Neural cell (in vitro differentiated cells): Measurements from ENCODE around the gene SAG. TPM values are rescaled to one million over a fixed set of nuclear protein-coding genes. Genes with fewer than 3 reads are reported as not detected.

ENCODE experiments used
- H2AFZ ChIP-seq: fragments of 200-600, 300-800 bp; sonication (generic), shearing (Covaris generic); 2 replicates; pipeline ENCODE4 v1.6.0; 2014; ENCODE audit warnings: low read depth, mild to moderate bottlenecking, antibody characterized with exemption, low read length, moderate library complexity
- H3F3A ChIP-seq: fragments of 200-600 bp; shearing (Covaris generic); 2 replicates; pipeline ENCODE4 v1.6.1; 2016; ENCODE audit warnings: mild to moderate bottlenecking, moderate library complexity, mixed read lengths, antibody characterized with exemption, low read length; ENCODE audit not compliant: insufficient read depth, poor library complexity, severe bottlenecking
- H3K27ac ChIP-seq: fragments of 200-600, 300-800 bp; sonication (generic), shearing (Covaris generic); 2 replicates; pipeline ENCODE4 v1.5.1; 2014; ENCODE audit warnings: mild to moderate bottlenecking, low read length, moderate library complexity
- H3K27me3 ChIP-seq: fragments of 300-800, 200-600 bp; sonication (generic), shearing (Covaris generic); 2 replicates; pipeline ENCODE4 v1.6.0; 2014; ENCODE audit warnings: mild to moderate bottlenecking, low read depth, low read length, moderate library complexity; ENCODE audit not compliant: insufficient read depth
- H3K36me3 ChIP-seq: fragments of 300-800, 200-600 bp; sonication (generic), shearing (Covaris generic); 2 replicates; pipeline ENCODE4 v1.5.1; 2014; ENCODE audit warnings: mild to moderate bottlenecking, antibody characterized with exemption, low read length, moderate library complexity; ENCODE audit not compliant: insufficient read depth
- H3K4me2 ChIP-seq: fragments of 300-800, 200-600 bp; sonication (generic), shearing (Covaris generic); 2 replicates; pipeline ENCODE4 v1.6.0; 2014; ENCODE audit warnings: mild to moderate bottlenecking, low read length
- H3K4me3 ChIP-seq: fragments of 300-800, 200-600 bp; sonication (generic), shearing (Covaris generic); 2 replicates; pipeline ENCODE4 v1.5.1; 2014; ENCODE audit warnings: mild to moderate bottlenecking, low read length, moderate library complexity
- H3K79me2 ChIP-seq: fragments of 200-600 bp; shearing (Covaris generic); replicated peaks from 2 replicates; pipeline ENCODE4 v1.6.0; 2014; ENCODE audit warnings: mild to moderate bottlenecking, low read length, moderate library complexity; ENCODE audit not compliant: insufficient read depth
- H3K9ac ChIP-seq: fragments of 300-800, 200-600 bp; sonication (generic), shearing (Covaris generic); 2 replicates; pipeline ENCODE4 v1.6.1; 2016; ENCODE audit warnings: mild to moderate bottlenecking, low read length, mixed read lengths
- H3K9me2 ChIP-seq: fragments of 200-600 bp; shearing (Covaris generic); 2 replicates; pipeline ENCODE4 v1.6.1; 2016; ENCODE audit warnings: mild to moderate bottlenecking, low read length, mixed read lengths; ENCODE audit not compliant: insufficient read depth
- H3K9me3 ChIP-seq: fragments of 200-600, 300-800 bp; sonication (generic), shearing (Covaris generic); 2 replicates; pipeline ENCODE4 v1.6.1; 2016; ENCODE audit warnings: mild to moderate bottlenecking, mixed run types, low read length, moderate library complexity, mixed read lengths
- H4K20me1 ChIP-seq: fragments of 200-600 bp; shearing (Covaris generic); 2 replicates; pipeline ENCODE4 v1.6.1; 2016; ENCODE audit warnings: mild to moderate bottlenecking, mixed run types; ENCODE audit not compliant: insufficient read depth
- EP300 ChIP-seq: fragments of 450-650 bp; conservative IDR thresholded peaks from 2 replicates; pipeline ENCODE4 v1.6.1; 2014; ENCODE audit warnings: antibody characterized with exemption, mild to moderate bottlenecking, moderate library complexity; ENCODE audit not compliant: poor library complexity, severe bottlenecking
- EZH2 ChIP-seq: fragments of 200-600, 300-800 bp; shearing (Covaris generic), sonication (generic); IDR thresholded peaks from 2 replicates; pipeline ENCODE4 v1.6.1; 2014; ENCODE audit warnings: antibody characterized with exemption, low read length, borderline replicate concordance, mild to moderate bottlenecking; ENCODE audit not compliant: insufficient read depth, poor library complexity, severe bottlenecking
- MXI1 ChIP-seq: fragments of 450-650 bp; conservative IDR thresholded peaks from 2 replicates; pipeline ENCODE4 v1.6.1; 2014; ENCODE audit warnings: antibody characterized with exemption, mild to moderate bottlenecking; ENCODE audit not compliant: poor library complexity, severe bottlenecking
- POLR2AphosphoS5 ChIP-seq: IDR thresholded peaks from 2 replicates; pipeline ENCODE4 v1.6.1; 2012
- RAD21 ChIP-seq: fragments of 450-650 bp; conservative IDR thresholded peaks from 2 replicates; pipeline ENCODE4 v1.6.1; 2014; ENCODE audit warnings: antibody characterized with exemption, mild to moderate bottlenecking, moderate library complexity
- SMC3 ChIP-seq: fragments of 450-650 bp; conservative IDR thresholded peaks from 2 replicates; pipeline ENCODE4 v1.6.1; 2014; ENCODE audit warnings: antibody characterized with exemption, mild to moderate bottlenecking, moderate library complexity; ENCODE audit not compliant: poor library complexity
- TAF1 ChIP-seq: IDR thresholded peaks from 2 replicates; pipeline ENCODE4 v1.6.1; 2012; ENCODE audit warnings: low read depth
- polyA plus RNA-seq: library from polyadenylated mRNA; depleted of rRNA; stranded (reverse); fragments of >200 nt; gene quantifications from 2 replicates; pipeline ENCODE4 v1.2.3, GENCODE V29; 2014
- TF ChIP-seq, protein P1 (sequence below): IDR thresholded peaks from 2 replicates; pipeline ENCODE4 v1.6.1; 2012; ENCODE audit warnings: borderline replicate concordance
- TF ChIP-seq, protein P2 (sequence below): fragments of 450-650 bp; IDR thresholded peaks from 2 replicates; pipeline ENCODE4 v1.5.1; 2014; ENCODE audit warnings: antibody characterized with exemption, mild to moderate bottlenecking, moderate library complexity; ENCODE audit not compliant: poor library complexity, severe bottlenecking

Gene SAG
- polyA plus RNA-seq, 1 donor from 2014 or later: not detected

DNA sequence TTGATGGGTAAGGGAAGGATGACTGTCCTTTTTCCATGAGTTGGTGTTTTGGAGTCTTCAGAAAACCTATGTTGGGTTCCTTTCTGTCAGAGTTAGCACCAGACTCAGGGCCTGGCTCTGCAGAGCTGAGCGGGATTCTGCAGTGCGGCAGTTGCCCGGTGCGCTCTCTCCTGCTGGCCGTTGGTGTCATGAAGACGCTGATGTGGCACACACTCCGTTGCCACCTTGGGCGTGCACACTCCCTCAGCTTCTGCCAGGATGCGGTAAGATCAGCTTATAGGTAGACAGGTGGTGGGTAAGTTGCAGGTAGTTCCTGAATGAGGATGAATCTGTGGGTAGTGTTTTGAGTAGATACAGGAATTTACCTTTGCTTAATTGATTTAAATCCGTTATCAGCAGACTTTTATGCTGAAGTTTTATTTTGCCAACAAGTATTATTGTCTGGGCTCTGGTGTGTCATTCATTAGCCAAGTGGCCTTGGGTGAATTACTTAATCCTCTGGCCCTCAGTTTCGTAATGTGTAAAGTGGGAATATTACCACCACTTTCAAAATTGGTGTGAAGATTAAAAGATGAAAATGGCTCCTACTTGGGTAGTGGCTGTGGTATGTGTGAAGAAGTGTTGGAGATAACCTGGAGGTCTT is 73.5 kb downstream of the SAG start:
- no peak overlapping the region for H3K9ac ChIP-seq
- no peaks in the 10 kb centered on the region for H3K36me3 ChIP-seq
- no peak overlapping the region for H3K27ac ChIP-seq
- TF ChIP-seq RAD21: no peak
- TF ChIP-seq EP300: no peak
- no peak for TF ChIP-seq TAF1
- TF ChIP-seq, protein P1, sequence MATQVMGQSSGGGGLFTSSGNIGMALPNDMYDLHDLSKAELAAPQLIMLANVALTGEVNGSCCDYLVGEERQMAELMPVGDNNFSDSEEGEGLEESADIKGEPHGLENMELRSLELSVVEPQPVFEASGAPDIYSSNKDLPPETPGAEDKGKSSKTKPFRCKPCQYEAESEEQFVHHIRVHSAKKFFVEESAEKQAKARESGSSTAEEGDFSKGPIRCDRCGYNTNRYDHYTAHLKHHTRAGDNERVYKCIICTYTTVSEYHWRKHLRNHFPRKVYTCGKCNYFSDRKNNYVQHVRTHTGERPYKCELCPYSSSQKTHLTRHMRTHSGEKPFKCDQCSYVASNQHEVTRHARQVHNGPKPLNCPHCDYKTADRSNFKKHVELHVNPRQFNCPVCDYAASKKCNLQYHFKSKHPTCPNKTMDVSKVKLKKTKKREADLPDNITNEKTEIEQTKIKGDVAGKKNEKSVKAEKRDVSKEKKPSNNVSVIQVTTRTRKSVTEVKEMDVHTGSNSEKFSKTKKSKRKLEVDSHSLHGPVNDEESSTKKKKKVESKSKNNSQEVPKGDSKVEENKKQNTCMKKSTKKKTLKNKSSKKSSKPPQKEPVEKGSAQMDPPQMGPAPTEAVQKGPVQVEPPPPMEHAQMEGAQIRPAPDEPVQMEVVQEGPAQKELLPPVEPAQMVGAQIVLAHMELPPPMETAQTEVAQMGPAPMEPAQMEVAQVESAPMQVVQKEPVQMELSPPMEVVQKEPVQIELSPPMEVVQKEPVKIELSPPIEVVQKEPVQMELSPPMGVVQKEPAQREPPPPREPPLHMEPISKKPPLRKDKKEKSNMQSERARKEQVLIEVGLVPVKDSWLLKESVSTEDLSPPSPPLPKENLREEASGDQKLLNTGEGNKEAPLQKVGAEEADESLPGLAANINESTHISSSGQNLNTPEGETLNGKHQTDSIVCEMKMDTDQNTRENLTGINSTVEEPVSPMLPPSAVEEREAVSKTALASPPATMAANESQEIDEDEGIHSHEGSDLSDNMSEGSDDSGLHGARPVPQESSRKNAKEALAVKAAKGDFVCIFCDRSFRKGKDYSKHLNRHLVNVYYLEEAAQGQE: no peak
- no peak for TF ChIP-seq MXI1
- no peak for TF ChIP-seq SMC3
- H3K4me2 ChIP-seq: no peak overlapping the region
- no peak overlapping the region for H3K4me3 ChIP-seq
- no peaks in the 10 kb centered on the region for H3K9me2 ChIP-seq
- no peaks in the 10 kb centered on the region for H3K79me2 ChIP-seq
- H3K9me3 ChIP-seq: no peaks in the 10 kb centered on the region
- H3K27me3 ChIP-seq: no peaks in the 10 kb centered on the region
- H4K20me1 ChIP-seq: no peaks in the 10 kb centered on the region
- no peak overlapping the region for H2AFZ ChIP-seq
- H3F3A ChIP-seq: no peaks in the 10 kb centered on the region

GRCh38 chr2:233381638-233381995 is 74.0 kb downstream of the SAG start:
- TF ChIP-seq, protein P1: no peak
- TF ChIP-seq POLR2AphosphoS5: no peak
- no peak for TF ChIP-seq SMC3
- TF ChIP-seq, protein P2, sequence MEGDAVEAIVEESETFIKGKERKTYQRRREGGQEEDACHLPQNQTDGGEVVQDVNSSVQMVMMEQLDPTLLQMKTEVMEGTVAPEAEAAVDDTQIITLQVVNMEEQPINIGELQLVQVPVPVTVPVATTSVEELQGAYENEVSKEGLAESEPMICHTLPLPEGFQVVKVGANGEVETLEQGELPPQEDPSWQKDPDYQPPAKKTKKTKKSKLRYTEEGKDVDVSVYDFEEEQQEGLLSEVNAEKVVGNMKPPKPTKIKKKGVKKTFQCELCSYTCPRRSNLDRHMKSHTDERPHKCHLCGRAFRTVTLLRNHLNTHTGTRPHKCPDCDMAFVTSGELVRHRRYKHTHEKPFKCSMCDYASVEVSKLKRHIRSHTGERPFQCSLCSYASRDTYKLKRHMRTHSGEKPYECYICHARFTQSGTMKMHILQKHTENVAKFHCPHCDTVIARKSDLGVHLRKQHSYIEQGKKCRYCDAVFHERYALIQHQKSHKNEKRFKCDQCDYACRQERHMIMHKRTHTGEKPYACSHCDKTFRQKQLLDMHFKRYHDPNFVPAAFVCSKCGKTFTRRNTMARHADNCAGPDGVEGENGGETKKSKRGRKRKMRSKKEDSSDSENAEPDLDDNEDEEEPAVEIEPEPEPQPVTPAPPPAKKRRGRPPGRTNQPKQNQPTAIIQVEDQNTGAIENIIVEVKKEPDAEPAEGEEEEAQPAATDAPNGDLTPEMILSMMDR: no peak
- no peak for TF ChIP-seq EZH2
- no peak for TF ChIP-seq MXI1
- no peak for TF ChIP-seq EP300
- TF ChIP-seq RAD21: no peak
- no peak for TF ChIP-seq TAF1
- Histone ChIP-seq H3K9ac (no peak overlapping the region), H2AFZ (no peak overlapping the region), H4K20me1 (no peaks in the 10 kb centered on the region), H3K27me3 (no peaks in the 10 kb centered on the region), H3K27ac (no peak overlapping the region), H3K4me2 (no peak overlapping the region), H3K36me3 (no peaks in the 10 kb centered on the region), H3K4me3 (no peak overlapping the region), H3K9me2 (no peaks in the 10 kb centered on the region), H3F3A (no peaks in the 10 kb centered on the region), H3K79me2 (no peaks in the 10 kb centered on the region), H3K9me3 (no peaks in the 10 kb centered on the region)
